ENCODE data around the gene TOGARAM1.

DNA sequence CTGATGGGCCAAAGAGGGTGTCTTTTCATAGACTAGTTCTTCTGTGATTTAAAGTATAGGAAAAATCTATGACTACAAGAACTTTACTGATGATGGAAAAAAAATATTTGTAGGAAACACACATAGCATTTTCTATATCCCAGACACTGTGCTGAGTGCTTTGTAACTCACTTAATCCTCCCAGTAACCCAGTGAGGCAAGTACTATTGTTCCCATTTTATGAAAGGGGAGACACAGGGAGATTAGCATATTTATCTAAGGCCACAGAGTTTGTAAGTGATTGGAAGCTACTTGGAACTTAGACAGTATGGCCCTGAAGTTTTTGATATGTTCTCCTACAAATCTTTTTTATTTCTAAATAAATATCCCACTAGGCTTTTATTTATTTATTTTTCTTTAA, 141.8 kb downstream of the TOGARAM1 start:
- TF ChIP-seq EZH2 (IDR thresholded peaks at IDR 0.05; ENCODE audit: low read length, unreplicated experiment) = no peak
- TF ChIP-seq CTCF (conservative IDR thresholded peaks at IDR 0.05; ENCODE audit: low read depth, low read length) = no peak
- TF ChIP-seq EZH2phosphoT487 (IDR thresholded peaks at IDR 0.05; ENCODE audit: borderline replicate concordance, low read length) = no peak

Data from PC-3 (cell line).